K562 (cell line): ENCODE measurements around the gene MRPL41.

Experiments
- EZH2 ChIP-seq: IDR thresholded peaks from 2 replicates; pipeline ENCODE4 v1.6.1; 2012; ENCODE audit warnings: low read depth, mild to moderate bottlenecking, inconsistent platforms, low read length, borderline replicate concordance
- HDAC1 ChIP-seq, 2 experiments: fragments of 450-650 bp; IDR thresholded peaks; 2 replicates each; pipeline ENCODE4 v1.6.1; 2016 to 2017; ENCODE audit warnings: inconsistent platforms in 1 of 2, mild to moderate bottlenecking in 1 of 2, moderate library complexity in 1 of 2
- POLR2A ChIP-seq: fragments of 450-650 bp; conservative IDR thresholded peaks from 2 replicates; pipeline ENCODE4 v1.6.1; 2016
- PTTG1 ChIP-seq: fragments of 450-650 bp; IDR thresholded peaks from 2 replicates; pipeline ENCODE4 v1.6.1; 2016; ENCODE audit warnings: low read depth, mild to moderate bottlenecking, missing genetic modification characterization, missing compliant biosample characterization
- TCF3 ChIP-seq: sonication (generic); formaldehyde crosslinking; IDR thresholded peaks from 2 replicates; pipeline ENCODE4 v1.4.0; 2020; ENCODE audit warnings: mild to moderate bottlenecking, missing genetic modification reagents
- TEAD2 ChIP-seq: fragments of 450-650 bp; IDR thresholded peaks from 2 replicates; pipeline ENCODE4 v1.6.1; 2016; ENCODE audit warnings: missing genetic modification characterization, control low read depth, missing compliant biosample characterization
- TF ChIP-seq, protein P1 (sequence below), 3 experiments: IDR thresholded peaks in 2 of 3; conservative IDR thresholded peaks in 1 of 3; 2 replicates each; pipeline ENCODE4 v1.5.1; 2011 to 2012; ENCODE audit warnings: low read length in 3 of 3, mild to moderate bottlenecking in 3 of 3, control low read depth in 2 of 3, improper control_type of control experiment in 1 of 3, inconsistent platforms in 1 of 3, low read depth in 1 of 3, mixed read lengths in 1 of 3, moderate library complexity in 1 of 3; ENCODE audit not compliant: insufficient read depth in 2 of 3

DNA sequence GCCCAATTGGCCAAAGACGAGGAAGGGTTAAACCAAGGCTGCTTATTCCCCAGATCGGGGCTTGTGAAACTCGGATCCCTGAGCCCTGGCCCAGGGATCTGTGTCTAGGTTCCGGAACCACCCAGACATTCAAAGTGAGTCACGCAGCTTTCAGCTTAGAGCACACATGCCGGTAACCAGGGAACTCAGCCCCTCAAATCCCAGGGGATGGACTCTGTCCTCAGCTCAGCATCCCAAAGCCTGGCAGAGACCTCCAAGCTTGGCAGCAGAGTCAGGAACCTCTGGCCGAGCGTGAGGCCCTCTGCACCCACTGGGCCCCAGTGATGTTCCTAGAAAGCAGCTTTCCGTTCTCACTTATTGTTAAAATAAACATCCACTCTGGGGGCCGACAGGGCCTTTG lies 6.6 kb upstream of the MRPL41 start:
- no peak for TF ChIP-seq HDAC1 (IDR thresholded peaks at IDR 0.05)
- TF ChIP-seq EZH2, result no peak
- no peak for TF ChIP-seq PTTG1 (tag)
- TF ChIP-seq TCF3, result no peak
- no peak for TF ChIP-seq POLR2A
- no peak for TF ChIP-seq TEAD2 (tag)
- TF ChIP-seq, protein P1, sequence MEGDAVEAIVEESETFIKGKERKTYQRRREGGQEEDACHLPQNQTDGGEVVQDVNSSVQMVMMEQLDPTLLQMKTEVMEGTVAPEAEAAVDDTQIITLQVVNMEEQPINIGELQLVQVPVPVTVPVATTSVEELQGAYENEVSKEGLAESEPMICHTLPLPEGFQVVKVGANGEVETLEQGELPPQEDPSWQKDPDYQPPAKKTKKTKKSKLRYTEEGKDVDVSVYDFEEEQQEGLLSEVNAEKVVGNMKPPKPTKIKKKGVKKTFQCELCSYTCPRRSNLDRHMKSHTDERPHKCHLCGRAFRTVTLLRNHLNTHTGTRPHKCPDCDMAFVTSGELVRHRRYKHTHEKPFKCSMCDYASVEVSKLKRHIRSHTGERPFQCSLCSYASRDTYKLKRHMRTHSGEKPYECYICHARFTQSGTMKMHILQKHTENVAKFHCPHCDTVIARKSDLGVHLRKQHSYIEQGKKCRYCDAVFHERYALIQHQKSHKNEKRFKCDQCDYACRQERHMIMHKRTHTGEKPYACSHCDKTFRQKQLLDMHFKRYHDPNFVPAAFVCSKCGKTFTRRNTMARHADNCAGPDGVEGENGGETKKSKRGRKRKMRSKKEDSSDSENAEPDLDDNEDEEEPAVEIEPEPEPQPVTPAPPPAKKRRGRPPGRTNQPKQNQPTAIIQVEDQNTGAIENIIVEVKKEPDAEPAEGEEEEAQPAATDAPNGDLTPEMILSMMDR (IDR thresholded peaks at IDR 0.05 in 2 of 3, conservative IDR thresholded peaks at IDR 0.05 in 1 of 3; ENCODE audit: insufficient read depth in 2 of 3, low read depth in 1 of 3, low read length in 3 of 3), result no peak
